Skeletal muscle cell (primary cell): ENCODE data around the gene SNX1.
A peak's percentile ranks its signal among the peaks of the same experiment; 100 is the strongest.
"Not testable (repeated sequence)": the region's sequence is repeated elsewhere in the genome, so short reads cannot be mapped to it uniquely, and the experiment has no call there.

ENCODE experiments used
- DNase-seq: peaks from one replicate; pipeline ENCODE4 v3.0.0-alpha.2; 2010; ENCODE audit warnings: low read depth
- H3K4me3 ChIP-seq: 2 replicates; pipeline ENCODE4 v1.5.1; 2011; ENCODE audit warnings: low read depth, mild to moderate bottlenecking, control low read depth, low read length, moderate library complexity

The SNX1 gene

GRCh38 chr15:64095795-64096667 lies at the start of gene SNX1:
Gene SNX1, plus strand, starts transcription at chr15:64095982. Its CDS starts 32 bp downstream, at chr15:64096014.
- H3K4me3 ChIP-seq = peak within 1 kb of the TSS; percentile 80
- DNase-seq = peak; percentile 82

GRCh38 chr15:64046421-64047153 lies 49.2 kb upstream of the SNX1 start, which contains the start of gene DAPK2:
Gene DAPK2, minus strand, starts transcription at chr15:64046485. Its CDS starts 6,224 bp downstream, at chr15:64040261.
- peak within 1 kb of the TSS; percentile 46 for H3K4me3 ChIP-seq
- DNase-seq = no peak

- no peak overlapping the region for H3K4me3 ChIP-seq
- no peak for DNase-seq
Measured at GRCh38 chr15:64048781-64049460, 46.9 kb upstream of the SNX1 start.

GRCh38 chr15:64050281-64051092 lies 45.3 kb upstream of the SNX1 start:
- H3K4me3 ChIP-seq = no peak overlapping the region
- no peak for DNase-seq

GRCh38 chr15:64051093-64051402 lies 44.7 kb upstream of the SNX1 start:
- no peak overlapping the region for H3K4me3 ChIP-seq
- DNase-seq = no peak

GRCh38 chr15:64051407-64052259 lies 44.1 kb upstream of the SNX1 start:
- DNase-seq = no peak
- no peak overlapping the region for H3K4me3 ChIP-seq

- no peak for DNase-seq
- no peak overlapping the region for H3K4me3 ChIP-seq
Measured at GRCh38 chr15:64052925-64053491, 42.8 kb upstream of the SNX1 start.

GRCh38 chr15:64053674-64054073 lies 42.1 kb upstream of the SNX1 start:
- not testable (repeated sequence) for H3K4me3 ChIP-seq, DNase-seq

- no peak overlapping the region for H3K4me3 ChIP-seq
- DNase-seq = no peak
Measured at GRCh38 chr15:64058279-64058678, 37.5 kb upstream of the SNX1 start.

GRCh38 chr15:64059104-64059503 lies 36.7 kb upstream of the SNX1 start:
- H3K4me3 ChIP-seq, DNase-seq: not testable (repeated sequence)

- no peak overlapping the region for H3K4me3 ChIP-seq
- no peak for DNase-seq
Measured at GRCh38 chr15:64060716-64061115, 35.1 kb upstream of the SNX1 start.

- no peak overlapping the region for H3K4me3 ChIP-seq
- DNase-seq = no peak
Measured at GRCh38 chr15:64066451-64066850, 29.3 kb upstream of the SNX1 start.

GRCh38 chr15:64067564-64068030 lies 28.2 kb upstream of the SNX1 start:
- DNase-seq = no peak
- no peak overlapping the region for H3K4me3 ChIP-seq

GRCh38 chr15:64068133-64068532 lies 27.6 kb upstream of the SNX1 start:
- DNase-seq = no peak
- H3K4me3 ChIP-seq = no peak overlapping the region

GRCh38 chr15:64070106-64070505 lies 25.7 kb upstream of the SNX1 start:
- DNase-seq = no peak
- no peak overlapping the region for H3K4me3 ChIP-seq

GRCh38 chr15:64070965-64071851 lies 24.6 kb upstream of the SNX1 start:
- DNase-seq = peak; percentile 51
- no peak overlapping the region for H3K4me3 ChIP-seq
